Kidney capillary endothelial cell (primary cell): ENCODE data around the gene CHIT1.
A peak's percentile ranks its signal among the peaks of the same experiment; 100 is the strongest.

Source experiments
- DNase-seq: peaks from one replicate; pipeline ENCODE4 v3.0.0-alpha.2; 2018; ENCODE audit warnings: low spot score

Gene CHIT1

GRCh38 chr1:203216274-203217138 lies 13.0 kb downstream of the CHIT1 start:
- peak; percentile 65 for DNase-seq

- DNase-seq, result no peak
Measured at GRCh38 chr1:203215573-203215972, 13.9 kb downstream of the CHIT1 start.

GRCh38 chr1:203214871-203215270 lies 14.6 kb downstream of the CHIT1 start:
- DNase-seq, result no peak

GRCh38 chr1:203213126-203213525 lies 16.3 kb downstream of the CHIT1 start:
- no peak for DNase-seq

- DNase-seq, result no peak
Measured at GRCh38 chr1:203211812-203212211, 17.7 kb downstream of the CHIT1 start.

- no peak for DNase-seq
Measured at GRCh38 chr1:203210988-203211387, 18.5 kb downstream of the CHIT1 start.

GRCh38 chr1:203210350-203210749 lies 19.1 kb downstream of the CHIT1 start:
- no peak for DNase-seq

- no peak for DNase-seq
Measured at GRCh38 chr1:203208181-203208580, 21.3 kb downstream of the CHIT1 start.

GRCh38 chr1:203207751-203208150 lies 21.7 kb downstream of the CHIT1 start:
- no peak for DNase-seq

GRCh38 chr1:203206129-203206687 lies 23.3 kb downstream of the CHIT1 start:
- no peak for DNase-seq

- no peak for DNase-seq
Measured at GRCh38 chr1:203204756-203205155, 24.7 kb downstream of the CHIT1 start.

GRCh38 chr1:203202431-203203245 lies 26.8 kb downstream of the CHIT1 start:
- no peak for DNase-seq

- no peak for DNase-seq
Measured at GRCh38 chr1:203201516-203202205, 27.8 kb downstream of the CHIT1 start.

GRCh38 chr1:203200916-203201315 lies 28.6 kb downstream of the CHIT1 start:
- no peak for DNase-seq

GRCh38 chr1:203199816-203200571 lies 29.5 kb downstream of the CHIT1 start:
- no peak for DNase-seq

- no peak for DNase-seq
Measured at GRCh38 chr1:203199481-203199815, 30.0 kb downstream of the CHIT1 start.

- DNase-seq, result no peak
Measured at GRCh38 chr1:203199002-203199401, 30.5 kb downstream of the CHIT1 start.

- DNase-seq, result no peak
Measured at GRCh38 chr1:203197625-203198024, 31.8 kb downstream of the CHIT1 start.

- no peak for DNase-seq
Measured at GRCh38 chr1:203196371-203196770, 33.1 kb downstream of the CHIT1 start.

- no peak for DNase-seq
Measured at GRCh38 chr1:203190949-203191348, 38.5 kb downstream of the CHIT1 start.

GRCh38 chr1:203189951-203190352 lies 39.5 kb downstream of the CHIT1 start:
- DNase-seq, result no peak
